ENCODE results near the gene PPP2R5C. TPM values are rescaled to one million over a fixed set of nuclear protein-coding genes. Genes with fewer than 3 reads are reported as not detected.

The PPP2R5C gene
- total RNA-seq, 2 experiments from 2014 or later: 238 to 242 TPM

DNA sequence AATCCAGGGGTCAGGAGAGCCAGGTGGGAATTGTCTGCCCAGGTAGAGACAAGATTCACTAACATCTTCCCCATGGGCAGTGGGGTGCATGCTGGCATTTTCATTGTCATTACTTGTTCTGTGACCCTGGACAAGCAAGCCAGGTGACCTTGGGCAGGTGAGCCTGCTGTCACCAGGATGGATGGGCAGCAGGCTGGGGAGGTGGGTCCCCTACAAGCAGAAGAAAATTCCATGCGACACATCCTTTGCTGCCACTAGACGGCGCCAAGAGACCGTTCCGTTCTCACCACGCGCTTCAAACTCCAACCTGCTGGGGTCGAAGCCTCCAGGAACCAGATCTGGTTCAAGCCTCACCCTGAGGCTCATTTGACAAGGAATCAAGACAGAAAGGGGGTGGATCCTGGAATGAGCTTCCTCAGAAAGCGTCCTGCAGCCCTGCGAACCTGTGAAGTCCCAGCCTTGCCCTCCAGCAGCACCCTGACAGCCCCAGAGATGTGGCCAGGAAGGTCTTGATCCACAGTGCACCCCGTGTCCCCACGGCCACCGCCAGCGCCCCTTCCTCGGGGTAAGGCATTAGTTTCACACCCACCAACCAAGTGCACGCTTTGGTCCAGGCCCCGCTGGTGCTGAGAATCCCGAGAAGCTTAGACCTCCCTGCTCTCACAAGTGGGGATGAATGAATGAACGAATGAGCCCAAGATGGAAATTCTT is 199.7 kb downstream of the PPP2R5C start:
- H3K4me3 Mint-ChIP-seq: no peak overlapping the region
- ATAC-seq (peak; percentile 40), DNase-seq (peak; percentile 89)
- CTCF ChIA-PET: interaction anchor here (0.6 to 3.2 kb wide), 29 partner anchors 9 to 353 kb away, joined by 3 to 17 read pairs (median 4); no protein-coding TSS in a partner anchor
- peaks cover 4% of the 10 kb centered on the region for H3K36me3 Mint-ChIP-seq (ENCODE audit: low read depth)
- H3K9me3 Mint-ChIP-seq: no peaks in the 10 kb centered on the region
- H3K27me3 Mint-ChIP-seq: no peaks in the 10 kb centered on the region
- peak overlapping the region; percentile 42 for H3K27ac Mint-ChIP-seq
- H3K4me1 Mint-ChIP-seq (ENCODE audit: low read depth): peaks cover 16% of the 10 kb centered on the region
- POLR2A ChIA-PET: interaction anchor here (1.7 to 1.8 kb wide), 2 partner anchors 12 to 254 kb away, joined by 4 to 13 read pairs; no protein-coding TSS in a partner anchor
- TF ChIP-seq, protein P1, sequence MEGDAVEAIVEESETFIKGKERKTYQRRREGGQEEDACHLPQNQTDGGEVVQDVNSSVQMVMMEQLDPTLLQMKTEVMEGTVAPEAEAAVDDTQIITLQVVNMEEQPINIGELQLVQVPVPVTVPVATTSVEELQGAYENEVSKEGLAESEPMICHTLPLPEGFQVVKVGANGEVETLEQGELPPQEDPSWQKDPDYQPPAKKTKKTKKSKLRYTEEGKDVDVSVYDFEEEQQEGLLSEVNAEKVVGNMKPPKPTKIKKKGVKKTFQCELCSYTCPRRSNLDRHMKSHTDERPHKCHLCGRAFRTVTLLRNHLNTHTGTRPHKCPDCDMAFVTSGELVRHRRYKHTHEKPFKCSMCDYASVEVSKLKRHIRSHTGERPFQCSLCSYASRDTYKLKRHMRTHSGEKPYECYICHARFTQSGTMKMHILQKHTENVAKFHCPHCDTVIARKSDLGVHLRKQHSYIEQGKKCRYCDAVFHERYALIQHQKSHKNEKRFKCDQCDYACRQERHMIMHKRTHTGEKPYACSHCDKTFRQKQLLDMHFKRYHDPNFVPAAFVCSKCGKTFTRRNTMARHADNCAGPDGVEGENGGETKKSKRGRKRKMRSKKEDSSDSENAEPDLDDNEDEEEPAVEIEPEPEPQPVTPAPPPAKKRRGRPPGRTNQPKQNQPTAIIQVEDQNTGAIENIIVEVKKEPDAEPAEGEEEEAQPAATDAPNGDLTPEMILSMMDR (IDR thresholded peaks at IDR 0.05): peak; percentile 76
- intact Hi-C loops (cut with micrococcal nuclease): loop anchor here (5.0 kb wide), 1 partner anchor 136 kb away; no protein-coding TSS in a partner anchor

DNA sequence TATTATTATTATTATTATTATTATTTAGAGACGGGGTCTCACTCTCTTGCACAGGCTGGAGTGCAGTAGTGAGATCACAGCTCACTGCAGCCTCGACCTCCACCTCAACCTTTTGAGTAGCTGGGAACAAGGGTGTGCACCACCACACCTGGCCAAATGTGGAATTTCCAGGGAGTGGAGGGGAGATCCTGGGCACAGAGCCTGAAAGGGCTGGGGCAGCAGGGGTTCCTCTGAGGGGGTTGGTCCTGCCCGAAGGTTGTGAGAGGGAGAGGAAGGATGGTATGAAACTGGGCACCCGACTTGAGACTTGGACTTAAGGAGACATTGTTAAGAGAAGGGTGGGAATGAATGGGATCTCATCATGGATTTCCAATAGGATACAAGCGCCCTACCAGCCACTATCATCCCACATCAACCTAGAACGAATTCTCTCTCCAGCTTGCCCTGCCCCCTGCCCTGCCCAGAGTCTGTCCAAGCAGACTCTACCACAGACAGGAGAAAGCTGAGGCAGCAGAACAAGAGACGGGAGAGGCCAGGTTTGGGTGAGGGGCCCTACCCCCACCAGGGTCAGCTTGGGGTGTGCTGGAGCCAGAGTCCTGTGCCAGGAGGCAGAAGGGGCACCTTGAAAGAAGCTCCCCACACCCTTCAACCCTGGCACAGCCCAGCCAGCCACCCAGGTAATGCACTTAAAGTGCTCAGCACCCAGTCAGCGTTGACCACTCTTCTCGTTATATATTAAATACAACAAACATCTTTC is 200.4 kb downstream of the PPP2R5C start:
- ATAC-seq (no peak), DNase-seq (no peak)
- POLR2A ChIA-PET: interaction anchor here (0.6 to 1.8 kb wide), 4 partner anchors 13 to 255 kb away, joined by 3 to 13 read pairs (median 4); no protein-coding TSS in a partner anchor
- Mint-ChIP-seq H3K27me3 (no peaks in the 10 kb centered on the region), H3K9me3 (no peaks in the 10 kb centered on the region), H3K4me1 (ENCODE audit: low read depth) (peaks cover 20% of the 10 kb centered on the region), H3K4me3 (no peak overlapping the region), H3K27ac (no peak overlapping the region), H3K36me3 (ENCODE audit: low read depth) (peaks cover 4% of the 10 kb centered on the region)
- CTCF ChIA-PET: interaction anchor here (0.6 to 3.2 kb wide), 28 partner anchors 8 to 352 kb away, joined by 3 to 17 read pairs (median 4); no protein-coding TSS in a partner anchor
- intact Hi-C loops (cut with micrococcal nuclease): loop anchor here (5.0 kb wide), 1 partner anchor 135 kb away; no protein-coding TSS in a partner anchor
- TF ChIP-seq, protein P1 (IDR thresholded peaks at IDR 0.05): no peak

DNA sequence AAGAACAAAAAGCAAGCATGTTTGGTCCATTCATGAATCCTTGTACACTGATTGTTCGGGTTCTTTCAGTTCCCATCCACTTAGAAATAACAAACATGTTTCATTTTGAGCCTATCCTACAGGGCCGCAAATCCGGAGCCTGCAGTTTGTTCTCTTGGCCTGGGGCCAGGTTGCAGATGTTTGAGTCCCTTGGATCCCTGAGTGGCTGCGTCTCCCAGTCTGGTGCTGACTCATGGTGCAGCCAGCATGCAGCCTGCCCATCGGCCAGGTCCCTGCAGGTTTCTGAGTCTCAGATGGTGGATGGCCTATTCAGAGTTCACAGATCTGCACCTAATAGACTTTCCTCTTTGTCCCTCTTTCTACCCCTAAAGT is 201.0 kb downstream of the PPP2R5C start:
- no peak overlapping the region for H3K4me3 Mint-ChIP-seq
- TF ChIP-seq, protein P1 (IDR thresholded peaks at IDR 0.05): no peak

DNA sequence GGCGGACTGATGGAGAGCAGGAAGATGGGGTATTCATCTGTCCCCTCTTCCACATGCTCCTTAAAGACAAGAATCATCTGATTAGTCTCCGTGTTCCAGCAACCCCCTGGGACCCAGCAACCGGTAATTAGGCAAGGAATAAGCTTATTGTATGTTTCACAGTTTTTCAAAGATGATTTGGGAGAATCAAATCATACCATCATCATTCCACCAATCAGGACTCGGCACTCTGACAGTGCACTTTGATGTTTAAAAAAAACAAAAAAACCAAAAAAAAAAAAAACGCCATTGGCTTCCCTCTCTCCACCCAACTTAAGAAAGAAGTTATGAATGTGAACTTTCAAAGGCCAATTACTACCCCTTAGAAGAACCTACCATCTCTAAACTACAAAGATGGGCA is 201.5 kb downstream of the PPP2R5C start:
- intact Hi-C loops (cut with micrococcal nuclease): loop anchor here (5.0 kb wide), 1 partner anchor 134 kb away; no protein-coding TSS in a partner anchor

More for the DNA sequence above, 201.0 kb downstream of the PPP2R5C start:
- H3K4me1 Mint-ChIP-seq (ENCODE audit: low read depth): peaks cover 22% of the 10 kb centered on the region
- no peak for ATAC-seq
- ChIA-PET POLR2A (interaction anchor here (1.7 to 1.8 kb wide), 2 partner anchors 14 to 255 kb away, joined by 4 to 13 read pairs; no protein-coding TSS in a partner anchor), CTCF (interaction anchor here (0.7 to 3.2 kb wide), 8 partner anchors 14 to 355 kb away, joined by 3 to 17 read pairs (median 8); no protein-coding TSS in a partner anchor)
- H3K36me3 Mint-ChIP-seq (ENCODE audit: low read depth): peaks cover 4% of the 10 kb centered on the region
- H3K9me3 Mint-ChIP-seq: no peaks in the 10 kb centered on the region
- H3K27me3 Mint-ChIP-seq: no peaks in the 10 kb centered on the region
- DNase-seq: no peak
- no peak overlapping the region for H3K27ac Mint-ChIP-seq
- intact Hi-C loops (cut with micrococcal nuclease): loop anchor here (5.0 kb wide), 1 partner anchor 135 kb away; no protein-coding TSS in a partner anchor

More for the DNA sequence above, 201.5 kb downstream of the PPP2R5C start:
- CTCF ChIA-PET: interaction anchor here (1.2 to 3.0 kb wide), 6 partner anchors 12 to 354 kb away, joined by 3 to 17 read pairs (median 7); no protein-coding TSS in a partner anchor
- Mint-ChIP-seq H3K4me1 (ENCODE audit: low read depth) (peaks cover 27% of the 10 kb centered on the region), H3K36me3 (ENCODE audit: low read depth) (peaks cover 7% of the 10 kb centered on the region), H3K27ac (no peak overlapping the region), H3K4me3 (no peak overlapping the region), H3K9me3 (no peaks in the 10 kb centered on the region), H3K27me3 (no peaks in the 10 kb centered on the region)
- ATAC-seq (no peak), DNase-seq (no peak)
- TF ChIP-seq, protein P1 (IDR thresholded peaks at IDR 0.05): no peak
- POLR2A ChIA-PET: interaction anchor here (1.0 kb wide), 1 partner anchor 200 kb away, joined by 4 read pairs; no protein-coding TSS in a partner anchor
